CD4-positive, alpha-beta memory T cell (primary cell): ENCODE measurements around the gene TNIP1. TPM values are rescaled to one million over a fixed set of nuclear protein-coding genes. Genes with fewer than 3 reads are reported as not detected.
A peak's percentile ranks its signal among the peaks of the same experiment; 100 is the strongest.

Experiments used
- CTCF ChIA-PET: fragments of 350-600 bp; sonication (Branson Sonifier 250); formaldehyde crosslinking; loops from one replicate; lab custom pipeline; 2021; ENCODE audit warnings: inconsistent platforms; ENCODE audit not compliant: partially characterized antibody; lab: Charles Lee
- POLR2A ChIA-PET: fragments of 350-600 bp; sonication (Branson Sonifier 250); formaldehyde crosslinking; loops from one replicate; lab custom pipeline; 2021; ENCODE audit not compliant: partially characterized antibody; lab: Charles Lee
- DNase-seq, 5 donors: peaks; one replicate each; pipeline versions ENCODE4 v3.0.0 to v3.0.0-alpha.2; 2020 to 2022; ENCODE audit warnings: mixed read lengths in 1 of 5
- H3K27ac ChIP-seq: one replicate; pipeline ENCODE4 v1.7.0; 2013; ENCODE audit warnings: low read depth, low read length
- H3K27me3 ChIP-seq: 2 replicates; pipeline ENCODE4 v1.7.0; 2013; ENCODE audit warnings: mild to moderate bottlenecking, low read length, moderate library complexity; ENCODE audit not compliant: insufficient read depth
- H3K36me3 ChIP-seq: 2 replicates; pipeline ENCODE4 v1.7.0; 2013; ENCODE audit warnings: mild to moderate bottlenecking, low read length, moderate library complexity; ENCODE audit not compliant: insufficient read depth
- H3K4me1 ChIP-seq: 2 replicates; pipeline ENCODE4 v1.7.0; 2013; ENCODE audit warnings: mild to moderate bottlenecking, low read length, moderate library complexity; ENCODE audit not compliant: insufficient read depth
- H3K4me3 ChIP-seq, 2 donors: one replicate each; pipeline ENCODE4 v1.7.0; 2013; ENCODE audit warnings: low read length in 2 of 2, mild to moderate bottlenecking in 1 of 2
- H3K9me3 ChIP-seq, 2 donors: one replicate each; pipeline ENCODE4 v1.7.0; 2013; ENCODE audit warnings: low read length in 2 of 2, control low read depth in 1 of 2; ENCODE audit not compliant: control insufficient read depth in 1 of 2
- H3K27ac Mint-ChIP-seq, 7 donors: one replicate each; pipeline ENCODE4 v1.8.0; 2020 to 2021; ENCODE audit warnings: mixed read lengths in 7 of 7, mild to moderate bottlenecking in 6 of 7, inconsistent platforms in 3 of 7, moderate library complexity in 3 of 7
- H3K27me3 Mint-ChIP-seq, 2 donors: one replicate each; pipeline ENCODE4 v1.8.0; 2020 to 2021; ENCODE audit warnings: mixed read lengths in 2 of 2
- H3K36me3 Mint-ChIP-seq, 2 donors: one replicate each; pipeline ENCODE4 v1.8.0; 2020 to 2021; ENCODE audit warnings: mixed read lengths in 2 of 2, inconsistent platforms in 1 of 2, mild to moderate bottlenecking in 1 of 2
- H3K4me1 Mint-ChIP-seq, 4 donors: one replicate each; pipeline ENCODE4 v1.8.0; 2020 to 2021; ENCODE audit warnings: mixed read lengths in 4 of 4, mild to moderate bottlenecking in 1 of 4
- H3K4me3 Mint-ChIP-seq, 8 donors: one replicate each; pipeline ENCODE4 v1.8.0; 2020 to 2021; ENCODE audit warnings: mixed read lengths in 8 of 8, mild to moderate bottlenecking in 7 of 8, moderate library complexity in 6 of 8, inconsistent platforms in 3 of 8
- H3K9me3 Mint-ChIP-seq, 8 donors: one replicate each; pipeline ENCODE4 v1.8.0; 2020 to 2021; ENCODE audit warnings: mixed read lengths in 8 of 8, mild to moderate bottlenecking in 5 of 8, inconsistent platforms in 3 of 8, moderate library complexity in 1 of 8
- intact Hi-C: fragments of 100-400 bp; cut with micrococcal nuclease; formaldehyde crosslinking; loops from one replicate; pipeline ENCODE4 v1.15.1; 2023
- polyA plus RNA-seq, 2 donors: library from polyadenylated mRNA; unstranded; fragments of 300-500 nt; fragmentation: Illumina TruSeq; gene quantifications; one replicate each; pipeline ENCODE4 v1.2.3, GENCODE V29; 2021
- total RNA-seq, 2 experiments: library from RNA; stranded (reverse); gene quantifications; one replicate each; pipeline ENCODE4 v1.2.3, GENCODE V29; 2021

The TNIP1 gene
- total and polyA plus RNA-seq, 4 experiments from 2014 or later: 31.5 to 233 (median 149) TPM

DNA sequence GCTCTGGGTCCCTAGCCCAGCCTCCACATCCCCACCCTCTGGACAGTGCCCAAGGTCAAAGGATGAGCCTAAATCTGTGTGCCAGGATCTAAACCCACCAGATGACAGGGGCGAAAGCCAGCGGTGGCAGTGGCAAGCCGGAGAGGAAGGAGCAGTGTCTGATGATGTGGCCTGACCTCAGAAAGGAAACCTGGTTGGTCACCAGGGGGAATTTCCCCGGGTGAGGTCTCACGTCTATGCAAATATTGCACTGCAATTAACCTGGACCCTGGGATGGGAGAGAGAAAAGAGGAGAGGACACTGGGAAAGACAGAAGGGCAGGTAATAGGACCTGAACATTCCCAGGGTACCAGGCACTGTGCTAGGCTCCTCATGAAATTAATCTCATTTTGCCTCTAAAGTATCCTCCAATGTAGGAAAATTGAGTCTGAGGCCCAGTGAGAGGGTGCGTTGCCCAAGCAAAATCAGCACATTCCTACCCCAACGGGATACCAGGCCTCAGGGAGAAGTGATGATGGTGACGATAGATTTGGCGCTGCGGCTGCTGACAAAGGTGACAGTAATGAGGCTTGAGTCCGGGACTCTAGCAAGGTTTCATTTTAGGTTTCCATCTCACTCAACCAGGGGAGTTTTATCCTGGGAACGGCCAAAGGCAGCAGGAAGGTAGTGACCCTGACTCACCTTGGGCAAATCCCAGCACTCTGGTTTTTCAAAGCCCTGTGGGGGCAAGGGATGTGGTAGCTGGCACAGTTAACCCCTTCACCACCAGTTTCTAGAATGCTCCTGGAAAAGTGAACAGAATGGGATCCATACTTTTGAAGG, 13.4 kb upstream of the TNIP1 start:
- H3K27ac Mint-ChIP-seq: peak overlapping the region; percentile 87 to 96 (median 93)
- H3K4me1 ChIP-seq: peaks cover 55% of the 10 kb centered on the region
- ChIA-PET POLR2A (interaction anchor here (1.1 to 9.1 kb wide), 7 partner anchors 9 to 117 kb away, joined by 4 to 106 read pairs (median 6); partner anchors contain the start of gene TNIP1), CTCF (interaction anchor here (1.9 to 2.9 kb wide), 3 partner anchors 13 to 21 kb away, joined by 13 to 18 read pairs (median 14); partner anchors contain the start of gene TNIP1)
- peaks cover 0 to 2% (median 0%) of the 10 kb centered on the region in 8 donors for H3K9me3 Mint-ChIP-seq
- H3K36me3 Mint-ChIP-seq: no peaks in the 10 kb centered on the region
- peak overlapping the region in 1 of 2 donors; percentile 8 for H3K4me3 ChIP-seq
- intact Hi-C loops: loop anchor here (2.0 kb wide), 1 partner anchor 21 kb away; no protein-coding TSS in a partner anchor
- no peaks in the 10 kb centered on the region for H3K27me3 ChIP-seq
- H3K27me3 Mint-ChIP-seq: no peaks in the 10 kb centered on the region
- peak overlapping the region; percentile 58 for H3K27ac ChIP-seq
- H3K4me3 Mint-ChIP-seq: peak overlapping the region; percentile 48 to 84 (median 80)
- no peaks in the 10 kb centered on the region for H3K36me3 ChIP-seq
- H3K9me3 ChIP-seq: no peaks in the 10 kb centered on the region
- peaks cover 48 to 80% (median 60%) of the 10 kb centered on the region in 4 donors for H3K4me1 Mint-ChIP-seq
- DNase-seq: peak in 4 of 5 donors; percentile 35 to 81 (median 48)

- Mint-ChIP-seq H3K27me3 (no peaks in the 10 kb centered on the region), H3K9me3 (peaks cover 0 to 2% (median 0%) of the 10 kb centered on the region in 8 donors), H3K4me3 (peak overlapping the region in 7 of 8 donors; percentile 48 to 84 (median 81)), H3K27ac (peak overlapping the region; percentile 87 to 96 (median 93)), H3K4me1 (peaks cover 42 to 72% (median 54%) of the 10 kb centered on the region in 4 donors), H3K36me3 (no peaks in the 10 kb centered on the region)
- CTCF ChIA-PET: interaction anchor here (1.1 to 2.0 kb wide), 3 partner anchors 12 to 22 kb away, joined by 3 to 14 read pairs (median 13); partner anchors contain the start of gene TNIP1
- Histone ChIP-seq H3K36me3 (no peaks in the 10 kb centered on the region), H3K27me3 (no peaks in the 10 kb centered on the region), H3K4me3 (no peak overlapping the region), H3K4me1 (peaks cover 47% of the 10 kb centered on the region), H3K27ac (peak overlapping the region; percentile 58), H3K9me3 (no peaks in the 10 kb centered on the region)
- intact Hi-C loops: loop anchor here (1.0 kb wide), 1 partner anchor 10 kb away; no protein-coding TSS in a partner anchor
- POLR2A ChIA-PET: interaction anchor here (1.0 to 9.1 kb wide), 7 partner anchors 8 to 118 kb away, joined by 3 to 106 read pairs (median 5); partner anchors contain the start of gene TNIP1
- DNase-seq: no peak
Measured at GRCh38 chr5:151093476-151093889, 12.6 kb upstream of the TNIP1 start.

DNA sequence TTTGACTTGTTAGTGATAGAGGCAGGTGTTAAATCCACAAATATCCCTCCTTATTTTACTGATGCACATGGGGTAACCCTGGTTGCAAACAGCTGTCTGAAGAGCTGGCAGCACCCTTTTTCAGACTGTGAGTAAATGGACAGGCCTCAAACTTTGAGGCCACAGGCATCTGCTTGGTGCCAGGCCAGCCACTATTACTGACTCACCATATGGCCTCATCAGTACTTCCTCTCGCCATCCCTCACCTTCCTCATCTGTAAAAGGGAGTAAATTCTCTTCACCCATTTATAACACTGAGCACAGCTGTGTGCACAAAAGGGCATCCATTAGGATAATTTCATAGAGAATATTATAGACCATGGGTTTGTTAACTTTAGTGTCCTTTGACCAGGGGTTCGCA, 11.9 kb upstream of the TNIP1 start:
- Mint-ChIP-seq H3K4me1 (peaks cover 36 to 66% (median 50%) of the 10 kb centered on the region in 4 donors), H3K4me3 (no peak overlapping the region), H3K9me3 (peaks cover 0 to 2% (median 0%) of the 10 kb centered on the region in 8 donors), H3K36me3 (no peaks in the 10 kb centered on the region), H3K27ac (peak overlapping the region in 4 of 7 donors; percentile 7 to 71 (median 53)), H3K27me3 (no peaks in the 10 kb centered on the region)
- Histone ChIP-seq H3K36me3 (no peaks in the 10 kb centered on the region), H3K4me1 (peaks cover 41% of the 10 kb centered on the region), H3K27me3 (no peaks in the 10 kb centered on the region), H3K4me3 (no peak overlapping the region), H3K9me3 (no peaks in the 10 kb centered on the region), H3K27ac (no peak overlapping the region)
- ChIA-PET POLR2A (interaction anchor here (1.0 to 9.1 kb wide), 7 partner anchors 7 to 119 kb away, joined by 3 to 106 read pairs (median 5); partner anchors contain the start of gene TNIP1), CTCF (interaction anchor here (1.1 to 2.0 kb wide), 3 partner anchors 11 to 23 kb away, joined by 3 to 14 read pairs (median 13); partner anchors contain the start of gene TNIP1)
- no peak for DNase-seq
- intact Hi-C loops: loop anchor here (1.0 kb wide), 1 partner anchor 9 kb away; no protein-coding TSS in a partner anchor

DNA sequence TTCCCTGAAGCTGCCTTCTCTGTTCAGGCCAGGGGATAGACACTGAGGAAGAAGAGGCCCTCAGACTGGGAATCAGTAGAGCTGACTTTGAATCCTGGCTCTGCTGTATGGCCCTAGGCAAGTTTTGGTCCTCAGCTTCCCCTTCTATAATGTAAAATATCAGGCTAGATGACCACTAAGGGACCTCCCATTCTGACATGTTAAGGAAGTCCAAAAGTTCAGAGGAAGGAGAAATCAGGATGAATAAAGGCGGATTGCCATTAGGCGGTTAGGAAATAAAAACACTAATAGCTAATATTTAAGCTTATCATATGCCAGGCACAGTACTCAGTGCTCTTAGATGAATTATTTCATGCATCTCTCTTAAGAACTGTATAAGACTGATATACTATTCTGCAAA, 8.9 kb upstream of the TNIP1 start:
- H3K9me3 ChIP-seq: no peaks in the 10 kb centered on the region
- Mint-ChIP-seq H3K36me3 (no peaks in the 10 kb centered on the region), H3K4me3 (no peak overlapping the region), H3K4me1 (peaks cover 38 to 67% (median 54%) of the 10 kb centered on the region in 4 donors), H3K9me3 (peaks cover 0 to 1% (median 0%) of the 10 kb centered on the region in 8 donors), H3K27ac (peak overlapping the region in 1 of 7 donors; percentile 75), H3K27me3 (no peaks in the 10 kb centered on the region)
- H3K27me3 ChIP-seq: no peaks in the 10 kb centered on the region
- peaks cover 51% of the 10 kb centered on the region for H3K4me1 ChIP-seq
- no peak overlapping the region for H3K27ac ChIP-seq
- H3K36me3 ChIP-seq: no peaks in the 10 kb centered on the region
- CTCF ChIA-PET: interaction anchor here (0.7 to 7.0 kb wide), 8 partner anchors 9 to 75 kb away, joined by 3 to 63 read pairs (median 4); no protein-coding TSS in a partner anchor
- intact Hi-C loops: no loop called here
- no peak overlapping the region for H3K4me3 ChIP-seq
- DNase-seq: no peak
- POLR2A ChIA-PET: interaction anchor here (0.8 to 2.6 kb wide), 6 partner anchors 8 to 38 kb away, joined by 3 to 26 read pairs (median 6); partner anchors contain the start of gene TNIP1

- POLR2A ChIA-PET: interaction anchor here (0.8 to 2.6 kb wide), 4 partner anchors 9 to 26 kb away, joined by 3 to 26 read pairs (median 6); partner anchors contain the start of gene TNIP1
Measured at GRCh38 chr5:151088986-151089385, 8.2 kb upstream of the TNIP1 start.

GRCh38 chr5:151087486-151087885, 6.7 kb upstream of the TNIP1 start:
- peak overlapping the region in 6 of 8 donors; percentile 32 to 77 (median 54) for H3K4me3 Mint-ChIP-seq
- intact Hi-C loops: loop anchor here (1.0 kb wide), 2 partner anchors 11 to 28 kb away; no protein-coding TSS in a partner anchor
- peak overlapping the region; percentile 76 to 94 (median 89) for H3K27ac Mint-ChIP-seq
- no peaks in the 10 kb centered on the region for H3K27me3 Mint-ChIP-seq
- no peak for DNase-seq
- H3K36me3 Mint-ChIP-seq: peaks cover 0 to 2% of the 10 kb centered on the region in 2 donors
- Histone ChIP-seq H3K27ac (peak overlapping the region; percentile 99), H3K4me1 (peaks cover 54% of the 10 kb centered on the region), H3K9me3 (no peaks in the 10 kb centered on the region), H3K4me3 (peak overlapping the region in 1 of 2 donors; percentile 48), H3K36me3 (no peaks in the 10 kb centered on the region), H3K27me3 (no peaks in the 10 kb centered on the region)
- ChIA-PET POLR2A (interaction anchor here (1.1 to 2.0 kb wide), 9 partner anchors 9 to 136 kb away, joined by 3 to 16 read pairs (median 4); partner anchors contain the start of gene CCDC69), CTCF (interaction anchor here (1.0 to 7.0 kb wide), 6 partner anchors 8 to 39 kb away, joined by 4 to 63 read pairs (median 4); no protein-coding TSS in a partner anchor)
- H3K4me1 Mint-ChIP-seq: peaks cover 37 to 66% (median 54%) of the 10 kb centered on the region in 4 donors
- peaks cover 0 to 3% (median 0%) of the 10 kb centered on the region in 8 donors for H3K9me3 Mint-ChIP-seq

More at GRCh38 chr5:151088986-151089385, 8.2 kb upstream of the TNIP1 start:
- H3K9me3 ChIP-seq: no peaks in the 10 kb centered on the region
- H3K4me1 ChIP-seq: peaks cover 51% of the 10 kb centered on the region
- no peak overlapping the region for H3K4me3 ChIP-seq
- peak overlapping the region in 3 of 7 donors; percentile 0 to 82 (median 48) for H3K27ac Mint-ChIP-seq
- no peaks in the 10 kb centered on the region for H3K36me3 Mint-ChIP-seq
- no peaks in the 10 kb centered on the region for H3K36me3 ChIP-seq
- H3K27me3 ChIP-seq: no peaks in the 10 kb centered on the region
- peaks cover 36 to 66% (median 52%) of the 10 kb centered on the region in 4 donors for H3K4me1 Mint-ChIP-seq
- H3K4me3 Mint-ChIP-seq: no peak overlapping the region
- peaks cover 0 to 3% (median 0%) of the 10 kb centered on the region in 8 donors for H3K9me3 Mint-ChIP-seq
- no peak overlapping the region for H3K27ac ChIP-seq
- no peaks in the 10 kb centered on the region for H3K27me3 Mint-ChIP-seq
- DNase-seq: no peak
- CTCF ChIA-PET: interaction anchor here (1.2 to 7.0 kb wide), 4 partner anchors 10 to 76 kb away, joined by 3 to 63 read pairs (median 8); no protein-coding TSS in a partner anchor
- intact Hi-C loops: no loop called here
